WTC11 (cell line): ENCODE measurements around the gene MAGOHB. TPM values are rescaled to one million over a fixed set of nuclear protein-coding genes. Genes with fewer than 3 reads are reported as not detected.

Source experiments
- ATAC-seq: fragments of 200-7000 bp; cut with Tn5 transposase; 2 replicates; pipeline ENCODE4 v1.10.0; 2021; ENCODE audit warnings: mild to moderate bottlenecking, moderate library complexity
- CTCF ChIA-PET: fragments of 300-600 bp; sonication (Branson Sonifier 250); formaldehyde crosslinking; loops from one replicate; lab custom pipeline; 2021; ENCODE audit warnings: antibody characterized with exemption; lab: Charles Lee
- POLR2A ChIA-PET: fragments of 350-600 bp; sonication (Branson Sonifier 250); formaldehyde crosslinking; loops from one replicate; lab custom pipeline; 2021; ENCODE audit warnings: antibody characterized with exemption; lab: Charles Lee
- DNase-seq: peaks from one replicate; pipeline ENCODE4 v3.0.0; 2021; ENCODE audit warnings: low spot score
- H3K27ac Mint-ChIP-seq: 2 replicates; pipeline ENCODE4 v1.8.0; 2021; ENCODE audit warnings: mixed read lengths
- H3K27me3 Mint-ChIP-seq: 2 replicates; pipeline ENCODE4 v1.8.0; 2021; ENCODE audit warnings: low read depth, mild to moderate bottlenecking, moderate library complexity, mixed read lengths
- H3K36me3 Mint-ChIP-seq: 2 replicates; pipeline ENCODE4 v1.8.0; 2021; ENCODE audit warnings: mixed read lengths
- H3K4me1 Mint-ChIP-seq: 2 replicates; pipeline ENCODE4 v1.8.0; 2022; ENCODE audit warnings: mixed read lengths
- H3K4me3 Mint-ChIP-seq: 2 replicates; pipeline ENCODE4 v1.8.0; 2021; ENCODE audit warnings: mild to moderate bottlenecking, moderate library complexity, mixed read lengths
- H3K9me3 Mint-ChIP-seq: 2 replicates; pipeline ENCODE4 v1.8.0; 2021; ENCODE audit warnings: mixed read lengths
- AR ChIP-seq: fragments of 250-450 bp; sonication (Bioruptor Pico); IDR thresholded peaks from 2 replicates; pipeline ENCODE4 v1.9.0; 2021; ENCODE audit warnings: mild to moderate bottlenecking
- ARID4B ChIP-seq: sonication (generic); formaldehyde crosslinking; IDR thresholded peaks from 2 replicates; pipeline ENCODE4 v1.8.0; 2023; ENCODE audit warnings: missing genetic modification reagents, mild to moderate bottlenecking, borderline replicate concordance
- E2F1 ChIP-seq: sonication (generic); formaldehyde crosslinking; IDR thresholded peaks from 2 replicates; pipeline ENCODE4 v1.8.0; 2022; ENCODE audit warnings: mild to moderate bottlenecking, missing genetic modification reagents
- E2F4 ChIP-seq: sonication (generic); formaldehyde crosslinking; IDR thresholded peaks from 2 replicates; pipeline ENCODE4 v1.8.1; 2022; ENCODE audit warnings: low read depth, mild to moderate bottlenecking, moderate library complexity, missing genetic modification reagents, borderline replicate concordance
- E2F5 ChIP-seq: sonication (generic); formaldehyde crosslinking; IDR thresholded peaks from 2 replicates; pipeline ENCODE4 v1.8.1; 2022; ENCODE audit warnings: mild to moderate bottlenecking, moderate library complexity, missing genetic modification reagents
- ELF4 ChIP-seq: sonication (generic); formaldehyde crosslinking; IDR thresholded peaks from 2 replicates; pipeline ENCODE4 v1.8.1; 2022; ENCODE audit warnings: low read depth, mild to moderate bottlenecking, moderate library complexity, missing genetic modification reagents
- ERG ChIP-seq: fragments of 250-450 bp; sonication (Bioruptor Pico); IDR thresholded peaks from 2 replicates; pipeline ENCODE4 v1.8.0; 2021; ENCODE audit warnings: mild to moderate bottlenecking
- ESRRA ChIP-seq: sonication (generic); formaldehyde crosslinking; IDR thresholded peaks from 2 replicates; pipeline ENCODE4 v1.8.1; 2022; ENCODE audit warnings: mild to moderate bottlenecking, missing genetic modification reagents, borderline replicate concordance
- GTF2I ChIP-seq: fragments of 250-450 bp; sonication (Bioruptor Pico); conservative IDR thresholded peaks from 2 replicates; pipeline ENCODE4 v1.4.0; 2021; ENCODE audit warnings: mild to moderate bottlenecking
- MAX ChIP-seq: sonication (generic); formaldehyde crosslinking; IDR thresholded peaks from 2 replicates; pipeline ENCODE4 v1.8.0; 2022; ENCODE audit warnings: mild to moderate bottlenecking, missing genetic modification reagents
- MXD4 ChIP-seq: fragments of 250-450 bp; sonication (Bioruptor Pico); IDR thresholded peaks from 2 replicates; pipeline ENCODE4 v1.8.0; 2021; ENCODE audit warnings: mild to moderate bottlenecking, moderate library complexity, borderline replicate concordance
- MYBL2 ChIP-seq: sonication (generic); formaldehyde crosslinking; IDR thresholded peaks from 2 replicates; pipeline ENCODE4 v1.8.1; 2023; ENCODE audit warnings: mild to moderate bottlenecking, moderate library complexity, missing genetic modification reagents
- NFYB ChIP-seq: sonication (generic); formaldehyde crosslinking; conservative IDR thresholded peaks from 2 replicates; pipeline ENCODE4 v1.8.0; 2022; ENCODE audit warnings: low read depth, missing genetic modification reagents
- SMAD3 ChIP-seq: sonication (generic); formaldehyde crosslinking; IDR thresholded peaks from 2 replicates; pipeline ENCODE4 v1.8.0; 2022; ENCODE audit warnings: missing genetic modification reagents, mild to moderate bottlenecking, borderline replicate concordance
- TEAD4 ChIP-seq: sonication (generic); formaldehyde crosslinking; IDR thresholded peaks from 2 replicates; pipeline ENCODE4 v1.8.0; 2022; ENCODE audit warnings: mild to moderate bottlenecking, missing genetic modification reagents
- USF2 ChIP-seq: sonication (generic); formaldehyde crosslinking; IDR thresholded peaks from 2 replicates; pipeline ENCODE4 v1.8.1; 2023; ENCODE audit warnings: mild to moderate bottlenecking, missing genetic modification reagents, moderate library complexity
- ZNF121 ChIP-seq: sonication (generic); formaldehyde crosslinking; IDR thresholded peaks from 2 replicates; pipeline ENCODE4 v1.8.0; 2023; ENCODE audit warnings: missing genetic modification reagents
- ZNF232 ChIP-seq: sonication (generic); formaldehyde crosslinking; IDR thresholded peaks from 2 replicates; pipeline ENCODE4 v1.8.0; 2022; ENCODE audit warnings: mild to moderate bottlenecking, missing genetic modification reagents
- ZNF416 ChIP-seq: fragments of 250-450 bp; sonication (Bioruptor Pico); IDR thresholded peaks from 2 replicates; pipeline ENCODE4 v1.9.0; 2021; ENCODE audit warnings: mild to moderate bottlenecking, inconsistent platforms
- total RNA-seq: library from RNA; stranded (reverse); gene quantifications from 3 replicates; pipeline ENCODE4 v1.2.3, GENCODE V29; 2021

Gene MAGOHB
- total RNA-seq, 1 experiment from 2014 or later = 36.1 TPM

GRCh38 chr12:10634427-10634826, 21.0 kb upstream of the MAGOHB start:
- Mint-ChIP-seq H3K27ac (no peak overlapping the region), H3K36me3 (no peaks in the 10 kb centered on the region), H3K27me3 (no peaks in the 10 kb centered on the region), H3K4me3 (no peak overlapping the region), H3K4me1 (peaks cover 11% of the 10 kb centered on the region), H3K9me3 (no peaks in the 10 kb centered on the region)
- TF ChIP-seq AR (CRISPR knock-in tag) (no peak), ZNF121 (CRISPR knock-in tag) (no peak), ERG (CRISPR knock-in tag) (no peak), E2F5 (no peak), MAX (no peak), E2F1 (CRISPR knock-in tag) (no peak), ARID4B (no peak), TEAD4 (no peak), NFYB (no peak), ELF4 (CRISPR knock-in tag) (no peak), GTF2I (CRISPR knock-in tag) (no peak), MXD4 (CRISPR knock-in tag) (no peak), E2F4 (CRISPR knock-in tag) (no peak), ZNF232 (CRISPR knock-in tag) (no peak), ZNF416 (CRISPR knock-in tag) (no peak), SMAD3 (CRISPR knock-in tag) (no peak), USF2 (CRISPR knock-in tag) (no peak), MYBL2 (CRISPR knock-in tag) (no peak), ESRRA (no peak)
- POLR2A ChIA-PET = interaction anchor here (0.6 kb wide), 1 partner anchor 1391 kb away, joined by 3 read pairs; no protein-coding TSS in a partner anchor
- ATAC-seq (no peak), DNase-seq (no peak)
- CTCF ChIA-PET = no interaction called here
